Measurements from ENCODE around the gene STX16.

STX16 gene

GRCh38 chr20:58675641-58676040, 24.6 kb downstream of the STX16 start:
- TF ChIP-seq POLR2AphosphoS5 (IDR thresholded peaks at IDR 0.05; ENCODE audit: low read depth, low read length) (no peak), FOXP2 (optimal IDR thresholded peaks at IDR 0.05; ENCODE audit: borderline replicate concordance, extremely low read depth, extremely low read length, insufficient read depth) (no peak), SIN3A (IDR thresholded peaks at IDR 0.05; ENCODE audit: borderline replicate concordance, insufficient read depth, low read length) (no peak), TAF1 (IDR thresholded peaks at IDR 0.05; ENCODE audit: borderline replicate concordance, insufficient read depth, low read length) (no peak), REST (IDR thresholded peaks at IDR 0.05; ENCODE audit: insufficient read depth in 1 of 2, low read depth in 2 of 2, low read length in 2 of 2) (no peak)

- TF ChIP-seq TAF1 (IDR thresholded peaks at IDR 0.05; ENCODE audit: borderline replicate concordance, insufficient read depth, low read length): no peak
Measured at GRCh38 chr20:58676161-58676560, 25.1 kb downstream of the STX16 start.

GRCh38 chr20:58677079-58677604, 26.1 kb downstream of the STX16 start:
- TF ChIP-seq TAF1 (IDR thresholded peaks at IDR 0.05; ENCODE audit: borderline replicate concordance, insufficient read depth, low read length) (no peak), FOXP2 (optimal IDR thresholded peaks at IDR 0.05; ENCODE audit: borderline replicate concordance, extremely low read depth, extremely low read length, insufficient read depth) (no peak), POLR2AphosphoS5 (IDR thresholded peaks at IDR 0.05; ENCODE audit: low read depth, low read length) (no peak), SIN3A (IDR thresholded peaks at IDR 0.05; ENCODE audit: borderline replicate concordance, insufficient read depth, low read length) (no peak), REST (IDR thresholded peaks at IDR 0.05; ENCODE audit: insufficient read depth in 1 of 2, low read depth in 2 of 2, low read length in 2 of 2) (no peak)

GRCh38 chr20:58677808-58678207, 26.7 kb downstream of the STX16 start:
- TF ChIP-seq TAF1 (IDR thresholded peaks at IDR 0.05; ENCODE audit: borderline replicate concordance, insufficient read depth, low read length): no peak
- no peak for TF ChIP-seq FOXP2 (optimal IDR thresholded peaks at IDR 0.05; ENCODE audit: borderline replicate concordance, extremely low read depth, extremely low read length, insufficient read depth)
- TF ChIP-seq SIN3A (IDR thresholded peaks at IDR 0.05; ENCODE audit: borderline replicate concordance, insufficient read depth, low read length): no peak

GRCh38 chr20:58678806-58679205, 27.7 kb downstream of the STX16 start:
- TF ChIP-seq FOXP2 (optimal IDR thresholded peaks at IDR 0.05; ENCODE audit: borderline replicate concordance, extremely low read depth, extremely low read length, insufficient read depth): no peak
- TF ChIP-seq POLR2AphosphoS5 (IDR thresholded peaks at IDR 0.05; ENCODE audit: low read depth, low read length): 0 out of 2 replicates have a peak, but pooled peaks have one; percentile 24

- no peak for TF ChIP-seq REST (IDR thresholded peaks at IDR 0.05; ENCODE audit: insufficient read depth in 1 of 2, low read depth in 2 of 2, low read length in 2 of 2)
Measured at GRCh38 chr20:58682656-58683531, 31.8 kb downstream of the STX16 start.

All from PFSK-1 (cell line).